ENCODE results near the gene GHRHR.

The GHRHR gene

DNA sequence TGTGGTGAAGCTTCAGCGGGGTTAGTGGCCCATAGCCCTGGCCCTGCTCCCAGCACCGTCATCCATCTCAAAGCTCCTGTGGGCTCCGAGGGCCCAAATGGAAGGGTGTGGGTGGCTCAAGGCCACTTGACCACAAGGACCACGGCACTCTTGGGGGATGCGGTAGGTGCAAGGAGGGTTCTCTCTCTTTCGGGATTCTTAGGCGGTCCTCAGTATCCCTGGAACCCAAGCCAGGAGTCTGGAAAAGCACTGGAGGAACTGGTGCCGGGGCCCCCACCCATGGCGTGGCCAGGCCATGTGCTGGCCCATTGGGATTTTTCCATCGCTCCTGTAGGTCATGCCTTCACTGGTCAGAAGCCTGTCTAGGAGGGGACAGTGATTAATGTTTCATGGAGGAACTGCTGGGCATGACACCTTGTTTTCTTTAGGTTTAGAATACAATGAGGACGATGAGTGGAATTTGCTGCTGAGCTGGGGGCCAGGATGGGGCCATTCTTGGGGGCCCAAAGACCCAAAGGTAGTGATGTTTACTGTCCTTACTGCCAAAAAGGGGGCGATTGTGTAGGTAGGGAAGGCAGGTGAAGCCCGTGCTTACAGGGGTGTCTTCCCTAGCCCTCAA lies 35.4 kb upstream of the GHRHR start:
- TF ChIP-seq, protein P1, sequence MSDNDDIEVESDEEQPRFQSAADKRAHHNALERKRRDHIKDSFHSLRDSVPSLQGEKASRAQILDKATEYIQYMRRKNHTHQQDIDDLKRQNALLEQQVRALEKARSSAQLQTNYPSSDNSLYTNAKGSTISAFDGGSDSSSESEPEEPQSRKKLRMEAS (IDR thresholded peaks at IDR 0.05; ENCODE audit: low read depth, low read length): no peak
- no peak for TF ChIP-seq MYC (IDR thresholded peaks at IDR 0.05; ENCODE audit: low read depth, low read length)
- no peak for TF ChIP-seq POLR2A (IDR thresholded peaks at IDR 0.05; ENCODE audit: extremely low read depth, insufficient read length)
- TF ChIP-seq, protein P2, sequence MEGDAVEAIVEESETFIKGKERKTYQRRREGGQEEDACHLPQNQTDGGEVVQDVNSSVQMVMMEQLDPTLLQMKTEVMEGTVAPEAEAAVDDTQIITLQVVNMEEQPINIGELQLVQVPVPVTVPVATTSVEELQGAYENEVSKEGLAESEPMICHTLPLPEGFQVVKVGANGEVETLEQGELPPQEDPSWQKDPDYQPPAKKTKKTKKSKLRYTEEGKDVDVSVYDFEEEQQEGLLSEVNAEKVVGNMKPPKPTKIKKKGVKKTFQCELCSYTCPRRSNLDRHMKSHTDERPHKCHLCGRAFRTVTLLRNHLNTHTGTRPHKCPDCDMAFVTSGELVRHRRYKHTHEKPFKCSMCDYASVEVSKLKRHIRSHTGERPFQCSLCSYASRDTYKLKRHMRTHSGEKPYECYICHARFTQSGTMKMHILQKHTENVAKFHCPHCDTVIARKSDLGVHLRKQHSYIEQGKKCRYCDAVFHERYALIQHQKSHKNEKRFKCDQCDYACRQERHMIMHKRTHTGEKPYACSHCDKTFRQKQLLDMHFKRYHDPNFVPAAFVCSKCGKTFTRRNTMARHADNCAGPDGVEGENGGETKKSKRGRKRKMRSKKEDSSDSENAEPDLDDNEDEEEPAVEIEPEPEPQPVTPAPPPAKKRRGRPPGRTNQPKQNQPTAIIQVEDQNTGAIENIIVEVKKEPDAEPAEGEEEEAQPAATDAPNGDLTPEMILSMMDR (IDR thresholded peaks at IDR 0.05; ENCODE audit: low read depth, low read length): no peak

DNA sequence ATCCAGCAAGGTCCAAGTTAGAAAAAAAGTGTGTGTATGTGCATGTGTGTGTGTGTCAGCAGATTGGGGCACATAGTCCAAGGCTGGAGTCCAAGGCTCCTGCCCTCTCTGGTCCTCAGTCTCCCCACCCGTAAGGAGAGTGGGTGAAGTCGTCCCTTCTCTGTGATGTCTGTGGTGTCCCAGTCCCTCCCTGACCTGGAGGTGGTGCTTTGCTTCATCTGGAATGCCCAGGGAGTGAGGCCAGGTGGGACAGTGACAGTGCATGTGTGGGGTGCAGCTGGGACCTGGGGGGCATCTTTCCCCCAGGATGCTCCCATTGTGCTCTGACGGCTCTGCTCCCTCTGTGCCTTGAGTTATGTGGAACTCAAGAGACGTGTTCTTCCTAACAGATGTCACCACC lies 34.1 kb upstream of the GHRHR start:
- H3K4me3 ChIP-seq (ENCODE audit: low read depth, low read length): no peak overlapping the region
- TF ChIP-seq, protein P2 (IDR thresholded peaks at IDR 0.05; ENCODE audit: low read depth, low read length): no peak
- no peak for TF ChIP-seq POLR2A (IDR thresholded peaks at IDR 0.05; ENCODE audit: extremely low read depth, insufficient read length)
- TF ChIP-seq, protein P1 (IDR thresholded peaks at IDR 0.05; ENCODE audit: low read depth, low read length): no peak
- no peak for TF ChIP-seq MYC (IDR thresholded peaks at IDR 0.05; ENCODE audit: low read depth, low read length)
- DNase-seq (ENCODE audit: low read depth): no peak

More for the DNA sequence above, 35.4 kb upstream of the GHRHR start:
- DNase-seq (ENCODE audit: low read depth): no peak
- H3K4me3 ChIP-seq (ENCODE audit: low read depth, low read length): no peak overlapping the region

DNA sequence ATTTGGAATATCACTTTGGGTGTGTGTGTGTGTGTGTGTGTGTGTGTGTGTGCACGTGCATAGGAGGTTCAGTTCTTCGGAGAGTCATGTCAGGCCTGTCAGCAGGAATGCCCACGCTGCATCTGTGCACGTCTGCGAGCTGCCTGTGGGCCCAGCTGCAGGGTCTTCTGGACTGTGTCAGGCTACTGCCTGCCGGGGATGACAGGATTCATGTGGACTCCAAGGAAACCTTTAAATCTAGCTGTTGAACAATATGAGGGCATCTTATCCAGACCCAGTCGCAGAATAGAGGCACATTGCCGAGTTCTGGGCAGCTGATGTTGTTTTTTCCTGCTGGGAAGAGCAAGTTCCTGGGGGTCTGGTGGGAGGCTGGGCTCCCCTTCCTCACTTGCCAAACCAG lies 33.1 kb upstream of the GHRHR start:
- TF ChIP-seq MYC (IDR thresholded peaks at IDR 0.05; ENCODE audit: low read depth, low read length): no peak
- TF ChIP-seq POLR2A (IDR thresholded peaks at IDR 0.05; ENCODE audit: extremely low read depth, insufficient read length): no peak
- TF ChIP-seq, protein P1 (IDR thresholded peaks at IDR 0.05; ENCODE audit: low read depth, low read length): no peak
- TF ChIP-seq, protein P2 (IDR thresholded peaks at IDR 0.05; ENCODE audit: low read depth, low read length): no peak
- no peak for DNase-seq (ENCODE audit: low read depth)

DNA sequence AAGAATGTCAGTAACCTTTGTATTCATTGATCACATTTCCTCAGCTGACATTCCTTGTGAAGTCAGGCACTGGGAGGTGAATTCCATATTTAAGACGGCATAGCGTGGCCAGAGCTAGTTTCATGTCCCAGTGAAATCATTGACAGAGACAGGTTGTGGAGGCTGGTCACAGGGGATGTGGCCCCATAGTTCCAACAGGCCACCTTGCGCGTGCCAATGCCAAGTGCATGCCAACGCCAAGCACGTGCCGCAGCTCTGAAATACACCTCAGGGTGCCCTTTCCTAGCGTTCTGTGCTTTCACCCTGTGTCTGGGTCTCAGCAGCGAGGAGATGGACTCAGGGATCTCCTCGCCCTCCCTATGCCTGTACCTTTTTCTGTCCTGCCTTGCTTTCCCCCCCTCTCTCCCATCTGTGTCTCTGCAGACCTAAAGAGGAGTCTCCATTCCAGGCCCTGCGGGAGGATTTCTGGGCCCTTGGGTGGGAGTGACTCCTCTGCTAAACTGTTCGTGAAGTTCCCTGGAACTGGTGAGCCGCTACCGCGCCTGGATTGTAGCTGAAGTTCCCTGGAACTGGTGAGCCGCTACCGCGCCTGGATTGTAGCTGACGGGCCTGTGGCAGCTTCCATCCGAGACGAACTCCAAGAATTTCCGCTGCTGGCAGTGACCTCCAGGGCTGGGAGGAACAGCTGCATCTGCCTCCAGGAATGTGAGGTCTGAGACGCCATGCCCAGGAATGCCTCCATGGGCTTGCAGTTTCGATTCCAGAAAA lies 32.4 kb upstream of the GHRHR start:
- no peak for DNase-seq (ENCODE audit: low read depth)
- no peak overlapping the region for H3K4me3 ChIP-seq (ENCODE audit: low read depth, low read length)
- TF ChIP-seq, protein P1 (IDR thresholded peaks at IDR 0.05; ENCODE audit: low read depth, low read length): no peak
- TF ChIP-seq MYC (IDR thresholded peaks at IDR 0.05; ENCODE audit: low read depth, low read length) (no peak), POLR2A (IDR thresholded peaks at IDR 0.05; ENCODE audit: extremely low read depth, insufficient read length) (no peak)
- TF ChIP-seq, protein P2 (IDR thresholded peaks at IDR 0.05; ENCODE audit: low read depth, low read length): no peak

More for the DNA sequence above, 33.1 kb upstream of the GHRHR start:
- no peak overlapping the region for H3K4me3 ChIP-seq (ENCODE audit: low read depth, low read length)

DNA sequence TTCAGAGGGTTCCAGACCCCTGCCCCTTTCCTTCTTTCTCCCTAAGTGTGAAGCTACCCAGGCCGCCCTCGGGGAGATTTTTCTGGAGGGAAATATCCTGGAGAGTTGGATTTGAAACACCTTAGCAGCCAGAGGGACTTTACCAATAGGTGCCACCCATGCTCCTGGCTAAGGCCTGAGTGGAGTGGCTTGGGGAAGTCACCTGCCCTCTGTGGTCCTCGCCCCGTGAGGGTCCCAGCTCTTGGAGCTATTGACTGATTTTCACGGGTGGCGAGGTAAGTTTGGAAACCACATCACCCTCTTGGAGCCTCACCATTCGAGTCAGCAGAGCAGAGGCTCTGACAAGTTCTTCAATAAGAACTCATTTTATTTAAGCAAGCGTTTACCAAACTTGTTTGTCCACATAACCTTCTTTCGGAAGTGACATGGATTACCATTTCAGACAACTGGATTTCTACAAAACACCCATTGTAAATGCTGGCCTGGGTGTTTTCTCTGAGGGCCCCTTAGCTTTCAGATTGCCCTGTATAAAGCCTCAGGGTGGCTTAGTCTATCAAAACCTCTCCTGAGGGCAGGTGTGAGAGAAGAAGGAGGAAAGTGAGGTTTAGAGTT lies 31.7 kb upstream of the GHRHR start:
- DNase-seq (ENCODE audit: low read depth): no peak

DNA sequence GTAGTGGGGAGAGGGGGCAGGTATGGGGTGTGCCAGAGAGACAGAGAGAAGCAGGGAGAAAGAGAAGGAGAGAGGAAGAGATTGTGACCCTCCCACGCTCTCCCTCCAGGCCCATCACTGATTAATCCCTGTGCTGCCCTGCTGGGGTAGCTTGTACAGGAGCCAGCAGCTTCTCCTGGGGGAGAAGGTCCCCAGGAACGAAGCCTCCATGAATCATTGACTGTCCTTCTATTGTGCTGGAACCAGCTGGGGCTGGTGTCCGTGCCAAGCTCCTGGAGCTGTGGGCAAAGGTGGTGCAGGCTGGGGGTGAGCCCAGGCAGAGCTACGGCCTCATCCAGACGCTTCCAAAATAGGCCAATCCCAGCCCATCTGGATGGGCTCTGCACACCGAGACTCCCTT lies 31.2 kb upstream of the GHRHR start:
- TF ChIP-seq POLR2A (IDR thresholded peaks at IDR 0.05; ENCODE audit: extremely low read depth, insufficient read length): no peak
- TF ChIP-seq, protein P1 (IDR thresholded peaks at IDR 0.05; ENCODE audit: low read depth, low read length): no peak
- no peak for TF ChIP-seq MYC (IDR thresholded peaks at IDR 0.05; ENCODE audit: low read depth, low read length)
- TF ChIP-seq, protein P2 (IDR thresholded peaks at IDR 0.05; ENCODE audit: low read depth, low read length): no peak
- no peak overlapping the region for H3K4me3 ChIP-seq (ENCODE audit: low read depth, low read length)
- DNase-seq (ENCODE audit: low read depth): no peak

More for the DNA sequence above, 31.7 kb upstream of the GHRHR start:
- no peak overlapping the region for H3K4me3 ChIP-seq (ENCODE audit: low read depth, low read length)
- no peak for TF ChIP-seq POLR2A (IDR thresholded peaks at IDR 0.05; ENCODE audit: extremely low read depth, insufficient read length)

Data from NB4 (cell line).